GM23248 (cell line): ENCODE results near the gene TMCO4.

Experiments used
- EZH2 ChIP-seq: fragments of 200-600 bp; sonication (generic); IDR thresholded peaks from 2 replicates; pipeline ENCODE4 v1.6.1; 2018; ENCODE audit warnings: antibody characterized with exemption, mild to moderate bottlenecking; ENCODE audit not compliant: insufficient read depth, poor library complexity, severe bottlenecking
- EZH2phosphoT487 ChIP-seq: fragments of 200-600 bp; sonication (generic); IDR thresholded peaks from 2 replicates; pipeline ENCODE4 v1.6.1; 2018; ENCODE audit warnings: antibody characterized with exemption, moderate library complexity, mild to moderate bottlenecking, low read depth; ENCODE audit not compliant: insufficient read depth

- TF ChIP-seq EZH2, result no peak
- no peak for TF ChIP-seq EZH2phosphoT487
These were observed 110.5 kb downstream of the TMCO4 start for GRCh38 chr1:19689085-19689757.
